ENCODE results near the gene DENND6A. TPM values are rescaled to one million over a fixed set of nuclear protein-coding genes. Genes with fewer than 3 reads are reported as not detected.

DENND6A gene
- total and polyA plus RNA-seq, 2 of the 13 experiments (the other 11 are each of a cell fraction or from before 2014, with no cell fraction given), result 9.4 to 11.1 TPM

DNA sequence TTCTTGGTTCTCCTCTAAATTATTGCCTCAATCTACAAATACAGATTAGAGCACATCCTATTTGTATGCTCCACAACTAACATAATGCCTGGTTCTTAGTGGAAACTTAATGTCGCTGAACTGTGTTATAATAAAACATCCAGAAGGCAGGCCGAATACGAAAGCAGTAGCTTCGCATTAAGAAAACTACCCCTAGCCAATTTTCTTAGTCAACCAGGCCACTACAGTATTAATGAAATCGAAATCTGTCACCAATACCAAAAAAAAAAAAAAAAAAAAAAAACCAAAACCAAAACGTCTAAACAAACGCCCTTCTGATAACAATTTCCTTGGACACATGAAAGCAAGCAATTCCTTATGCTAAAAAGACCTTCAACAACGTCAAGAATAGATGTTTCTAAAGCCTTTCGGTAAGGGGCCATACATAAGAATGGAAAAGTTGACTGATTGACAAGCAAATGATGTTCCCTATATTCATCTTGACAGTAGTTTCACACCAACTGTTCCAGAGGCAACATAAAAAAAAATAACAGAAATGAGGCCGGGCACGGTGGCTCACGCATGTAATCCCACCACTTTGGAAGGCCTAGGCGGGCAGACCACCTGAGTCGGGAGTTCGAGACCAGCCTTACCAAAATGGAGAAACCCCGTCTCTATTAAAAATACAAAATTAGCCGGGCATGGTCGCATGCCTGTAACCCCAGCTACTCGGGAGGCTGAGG, 1.3 kb downstream of the DENND6A start (continued):
- TF ChIP-seq, protein P1, sequence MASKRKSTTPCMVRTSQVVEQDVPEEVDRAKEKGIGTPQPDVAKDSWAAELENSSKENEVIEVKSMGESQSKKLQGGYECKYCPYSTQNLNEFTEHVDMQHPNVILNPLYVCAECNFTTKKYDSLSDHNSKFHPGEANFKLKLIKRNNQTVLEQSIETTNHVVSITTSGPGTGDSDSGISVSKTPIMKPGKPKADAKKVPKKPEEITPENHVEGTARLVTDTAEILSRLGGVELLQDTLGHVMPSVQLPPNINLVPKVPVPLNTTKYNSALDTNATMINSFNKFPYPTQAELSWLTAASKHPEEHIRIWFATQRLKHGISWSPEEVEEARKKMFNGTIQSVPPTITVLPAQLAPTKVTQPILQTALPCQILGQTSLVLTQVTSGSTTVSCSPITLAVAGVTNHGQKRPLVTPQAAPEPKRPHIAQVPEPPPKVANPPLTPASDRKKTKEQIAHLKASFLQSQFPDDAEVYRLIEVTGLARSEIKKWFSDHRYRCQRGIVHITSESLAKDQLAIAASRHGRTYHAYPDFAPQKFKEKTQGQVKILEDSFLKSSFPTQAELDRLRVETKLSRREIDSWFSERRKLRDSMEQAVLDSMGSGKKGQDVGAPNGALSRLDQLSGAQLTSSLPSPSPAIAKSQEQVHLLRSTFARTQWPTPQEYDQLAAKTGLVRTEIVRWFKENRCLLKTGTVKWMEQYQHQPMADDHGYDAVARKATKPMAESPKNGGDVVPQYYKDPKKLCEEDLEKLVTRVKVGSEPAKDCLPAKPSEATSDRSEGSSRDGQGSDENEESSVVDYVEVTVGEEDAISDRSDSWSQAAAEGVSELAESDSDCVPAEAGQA (IDR thresholded peaks at IDR 0.05; ENCODE audit: low read depth), result no peak
- TF ChIP-seq, protein P1 (CRISPR knock-in tag; IDR thresholded peaks at IDR 0.05; ENCODE audit: borderline replicate concordance), result no peak
- TF ChIP-seq, protein P2, sequence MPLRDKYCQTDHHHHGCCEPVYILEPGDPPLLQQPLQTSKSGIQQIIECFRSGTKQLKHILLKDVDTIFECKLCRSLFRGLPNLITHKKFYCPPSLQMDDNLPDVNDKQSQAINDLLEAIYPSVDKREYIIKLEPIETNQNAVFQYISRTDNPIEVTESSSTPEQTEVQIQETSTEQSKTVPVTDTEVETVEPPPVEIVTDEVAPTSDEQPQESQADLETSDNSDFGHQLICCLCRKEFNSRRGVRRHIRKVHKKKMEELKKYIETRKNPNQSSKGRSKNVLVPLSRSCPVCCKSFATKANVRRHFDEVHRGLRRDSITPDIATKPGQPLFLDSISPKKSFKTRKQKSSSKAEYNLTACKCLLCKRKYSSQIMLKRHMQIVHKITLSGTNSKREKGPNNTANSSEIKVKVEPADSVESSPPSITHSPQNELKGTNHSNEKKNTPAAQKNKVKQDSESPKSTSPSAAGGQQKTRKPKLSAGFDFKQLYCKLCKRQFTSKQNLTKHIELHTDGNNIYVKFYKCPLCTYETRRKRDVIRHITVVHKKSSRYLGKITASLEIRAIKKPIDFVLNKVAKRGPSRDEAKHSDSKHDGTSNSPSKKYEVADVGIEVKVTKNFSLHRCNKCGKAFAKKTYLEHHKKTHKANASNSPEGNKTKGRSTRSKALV (CRISPR knock-in tag; IDR thresholded peaks at IDR 0.05), result no peak
- TF ChIP-seq HDAC1 (CRISPR knock-in tag; IDR thresholded peaks at IDR 0.05) (no peak), EHMT2 (IDR thresholded peaks at IDR 0.05; ENCODE audit: borderline replicate concordance, low read depth, low read length) (no peak), ZNF33A (CRISPR knock-in tag; IDR thresholded peaks at IDR 0.05; ENCODE audit: borderline replicate concordance) (no peak), SETDB1 (CRISPR knock-in tag; IDR thresholded peaks at IDR 0.05; ENCODE audit: borderline replicate concordance) (no peak)
